Measurements from ENCODE around the gene POLR3A. TPM values are rescaled to one million over a fixed set of nuclear protein-coding genes. Genes with fewer than 3 reads are reported as not detected.

The POLR3A gene
- total RNA-seq, 1 experiment from 2014 or later: 38.0 TPM

GRCh38 chr10:78011065-78011464 lies 18.2 kb downstream of the POLR3A start:
- H3K4me1 ChIP-seq (ENCODE audit: insufficient read depth, low read length): no peaks in the 10 kb centered on the region
- no peak overlapping the region for H3T11ph ChIP-seq (ENCODE audit: low read length)
- H3K23me2 ChIP-seq (ENCODE audit: insufficient read length, low read depth, low read length, poor library complexity, severe bottlenecking): no peaks in the 10 kb centered on the region
- H3K9me3 Mint-ChIP-seq: no peaks in the 10 kb centered on the region
- TF ChIP-seq CTCF (conservative IDR thresholded peaks at IDR 0.05): no peak
- H3K18ac ChIP-seq (ENCODE audit: insufficient read length, low read depth, low read length): no peak overlapping the region
- no CpG with 5 or more reads among the region's 4 CpGs for whole genome bisulfite sequencing (ENCODE audit: extremely low coverage, insufficient read length, low lambda C conversion rate)
- no peak overlapping the region for H2BK5ac ChIP-seq (ENCODE audit: insufficient read length, low read length)
- no peaks in the 10 kb centered on the region for H3K79me2 ChIP-seq (ENCODE audit: insufficient read depth, low read length)
- DNase-seq: no peak
- no peaks in the 10 kb centered on the region for H3K27me3 Mint-ChIP-seq (ENCODE audit: low read depth)
- no peak overlapping the region for H3K4ac ChIP-seq (ENCODE audit: low read depth, low read length)
- no peak overlapping the region for H4K5ac ChIP-seq (ENCODE audit: insufficient read length, low read depth, low read length)
- H3K23ac ChIP-seq (ENCODE audit: insufficient read length, low read depth, low read length): no peak overlapping the region
- H2BK12ac ChIP-seq (ENCODE audit: insufficient read length, low read depth, low read length): no peak overlapping the region
- H3K27me3 ChIP-seq (ENCODE audit: insufficient read depth, low read length): no peaks in the 10 kb centered on the region
- H2AK5ac ChIP-seq (ENCODE audit: insufficient read length, low read length): no peak overlapping the region
- H3K4me3 Mint-ChIP-seq: no peak overlapping the region
- H3K56ac ChIP-seq (ENCODE audit: insufficient read length, low read depth, low read length): no peak overlapping the region
- H2BK20ac ChIP-seq (ENCODE audit: low read depth, low read length, poor library complexity, severe bottlenecking): no peak overlapping the region
- H3K9ac ChIP-seq (ENCODE audit: extremely low read depth, insufficient read length, low read length): no peak overlapping the region
- no peak overlapping the region for H4K91ac ChIP-seq (ENCODE audit: insufficient read length, low read depth, low read length)
- no peaks in the 10 kb centered on the region for H3K4me1 Mint-ChIP-seq
- H4K8ac ChIP-seq (replicated peaks; ENCODE audit: insufficient read length, low read depth, low read length): no peak overlapping the region
- H3K14ac ChIP-seq (ENCODE audit: insufficient read depth, low read length): no peak overlapping the region
- no peaks in the 10 kb centered on the region for H4K20me1 ChIP-seq (ENCODE audit: control insufficient read depth, insufficient read depth, insufficient read length)
- H2AFZ ChIP-seq (ENCODE audit: low read length): no peak overlapping the region
- H3K27ac Mint-ChIP-seq: no peak overlapping the region
- no peak overlapping the region for H2BK120ac ChIP-seq (ENCODE audit: low read depth, low read length, poor library complexity, severe bottlenecking)
- no peak overlapping the region for H3K27ac ChIP-seq (ENCODE audit: insufficient read length, low read depth, low read length)
- no peak overlapping the region for H2BK15ac ChIP-seq (ENCODE audit: low read depth, low read length)
- no peaks in the 10 kb centered on the region for H3K9me3 ChIP-seq (ENCODE audit: control insufficient read depth, low read depth, low read length)
- H3K79me1 ChIP-seq (ENCODE audit: insufficient read depth, low read depth, low read length, poor library complexity, severe bottlenecking): no peaks in the 10 kb centered on the region
- H3K4me2 ChIP-seq (ENCODE audit: insufficient read depth, insufficient read length, low read length): no peak overlapping the region
- H3K36me3 Mint-ChIP-seq (ENCODE audit: insufficient read depth in 1 of 3, low read depth in 3 of 3): peaks cover 32 to 92% (median 67%) of the 10 kb centered on the region in 3 experiments; a peak in 6 of 7 replicates
